Loucy (cell line): ENCODE results near the gene TP63.

Source experiments
- CTCF ChIP-seq: fragments of 200-600 bp; sonication (generic); conservative IDR thresholded peaks from 2 replicates; pipeline ENCODE4 v1.5.1; 2014; ENCODE audit warnings: mild to moderate bottlenecking, antibody characterized with exemption, low read length
- EZH2phosphoT487 ChIP-seq: fragments of 200-600 bp; IDR thresholded peaks from 2 replicates; pipeline ENCODE4 v1.6.1; 2018; ENCODE audit warnings: antibody characterized with exemption, mild to moderate bottlenecking, moderate library complexity, borderline replicate concordance

DNA sequence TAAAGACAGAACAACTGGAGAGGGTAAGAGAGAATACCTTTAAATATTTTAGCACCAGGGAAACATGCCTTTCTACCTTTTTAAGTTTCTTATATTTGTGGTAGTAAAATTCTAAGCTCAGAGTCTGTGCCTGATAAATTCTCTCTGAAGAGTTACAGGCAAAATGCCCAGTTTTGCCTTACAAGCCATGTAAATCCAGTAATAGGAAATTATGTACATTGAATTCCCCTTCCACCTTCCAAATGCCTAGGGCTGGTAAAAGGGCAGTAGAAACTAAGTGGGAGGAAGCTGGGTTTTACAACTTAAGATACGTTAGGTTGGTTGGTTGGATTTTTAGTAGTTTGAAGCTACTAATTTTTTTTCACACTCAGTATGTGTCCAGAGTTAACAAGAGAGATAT, 43.1 kb upstream of the TP63 start:
- TF ChIP-seq CTCF = no peak
- no peak for TF ChIP-seq EZH2phosphoT487
